Measurements from ENCODE around the gene GTPBP6. TPM values are rescaled to one million over a fixed set of nuclear protein-coding genes. Genes with fewer than 3 reads are reported as not detected.
"Not testable (repeated sequence)": the region's sequence is repeated elsewhere in the genome, so short reads cannot be mapped to it uniquely, and the experiment has no call there.

The GTPBP6 gene
- total RNA-seq, 1 donor: 34.4 TPM

- DNase-seq (ENCODE audit: insufficient read length, low spot score, missing footprints): peak; percentile 61
Measured at GRCh38 chrX:279757-280604, 38.6 kb downstream of the GTPBP6 start.

GRCh38 chrX:276581-277201 lies 41.9 kb downstream of the GTPBP6 start:
- peak; percentile 98 for DNase-seq (ENCODE audit: insufficient read length, low spot score, missing footprints)
- H3K27me3 ChIP-seq (ENCODE audit: insufficient read depth, low read length): no peaks in the 10 kb centered on the region
- H3K9me3 ChIP-seq (ENCODE audit: low read depth, low read length): no peaks in the 10 kb centered on the region
- peak overlapping the region; percentile 92 for H3K4me2 ChIP-seq (ENCODE audit: insufficient read depth, low read length)
- peak overlapping the region; percentile 88 for H3K4me3 ChIP-seq (ENCODE audit: insufficient read depth, low read length)
- peaks cover 11% of the 10 kb centered on the region for H3K4me1 ChIP-seq (ENCODE audit: insufficient read depth, low read length)
- H2AFZ ChIP-seq (ENCODE audit: low read length): peak overlapping the region; percentile 84
- H3K79me2 ChIP-seq (ENCODE audit: insufficient read depth, low read length): peaks cover 12% of the 10 kb centered on the region
- no peak for TF ChIP-seq CTCF (IDR thresholded peaks at IDR 0.05; ENCODE audit: extremely low read depth, low read depth, low read length)
- no peaks in the 10 kb centered on the region for H3K36me3 ChIP-seq (ENCODE audit: insufficient read depth, low read length)
- H4K20me1 ChIP-seq (ENCODE audit: insufficient read depth, low read length): peaks cover 2% of the 10 kb centered on the region
- peak overlapping the region; percentile 84 for H3K27ac ChIP-seq (ENCODE audit: low read depth, low read length)

More at GRCh38 chrX:279757-280604, 38.6 kb downstream of the GTPBP6 start:
- Histone ChIP-seq H3K4me1 (ENCODE audit: insufficient read depth, low read length) (peaks cover 11% of the 10 kb centered on the region), H3K79me2 (ENCODE audit: insufficient read depth, low read length) (peaks cover 12% of the 10 kb centered on the region)
- H3K36me3 ChIP-seq (ENCODE audit: insufficient read depth, low read length); H3K9me3 ChIP-seq (ENCODE audit: low read depth, low read length); H3K27me3 ChIP-seq (ENCODE audit: insufficient read depth, low read length); H3K27ac ChIP-seq (ENCODE audit: low read depth, low read length); H2AFZ ChIP-seq (ENCODE audit: low read length); H3K4me3 ChIP-seq (ENCODE audit: insufficient read depth, low read length); H3K4me2 ChIP-seq (ENCODE audit: insufficient read depth, low read length); H4K20me1 ChIP-seq (ENCODE audit: insufficient read depth, low read length): not testable (repeated sequence)

GRCh38 chrX:275967-276580 lies 42.5 kb downstream of the GTPBP6 start:
- TF ChIP-seq CTCF (IDR thresholded peaks at IDR 0.05; ENCODE audit: extremely low read depth, low read depth, low read length): no peak
- Histone ChIP-seq H3K36me3 (ENCODE audit: insufficient read depth, low read length) (no peaks in the 10 kb centered on the region), H2AFZ (ENCODE audit: low read length) (peak overlapping the region; percentile 84), H3K27me3 (ENCODE audit: insufficient read depth, low read length) (no peaks in the 10 kb centered on the region), H3K9me3 (ENCODE audit: low read depth, low read length) (no peaks in the 10 kb centered on the region), H3K27ac (ENCODE audit: low read depth, low read length) (peak overlapping the region; percentile 84), H3K4me3 (ENCODE audit: insufficient read depth, low read length) (peak overlapping the region; percentile 88), H3K4me2 (ENCODE audit: insufficient read depth, low read length) (peak overlapping the region; percentile 92), H3K79me2 (ENCODE audit: insufficient read depth, low read length) (peaks cover 12% of the 10 kb centered on the region), H4K20me1 (ENCODE audit: insufficient read depth, low read length) (peaks cover 2% of the 10 kb centered on the region), H3K4me1 (ENCODE audit: insufficient read depth, low read length) (peaks cover 8% of the 10 kb centered on the region)
- peak; percentile 97 for DNase-seq (ENCODE audit: insufficient read length, low spot score, missing footprints)

- Histone ChIP-seq H3K4me3 (ENCODE audit: insufficient read depth, low read length) (peak overlapping the region; percentile 88), H3K79me2 (ENCODE audit: insufficient read depth, low read length) (peaks cover 12% of the 10 kb centered on the region), H4K20me1 (ENCODE audit: insufficient read depth, low read length) (peaks cover 2% of the 10 kb centered on the region), H3K36me3 (ENCODE audit: insufficient read depth, low read length) (no peaks in the 10 kb centered on the region), H3K27ac (ENCODE audit: low read depth, low read length) (peak overlapping the region; percentile 84), H3K4me1 (ENCODE audit: insufficient read depth, low read length) (peaks cover 8% of the 10 kb centered on the region), H3K4me2 (ENCODE audit: insufficient read depth, low read length) (peak overlapping the region; percentile 92), H2AFZ (ENCODE audit: low read length) (peak overlapping the region; percentile 41), H3K27me3 (ENCODE audit: insufficient read depth, low read length) (no peaks in the 10 kb centered on the region), H3K9me3 (ENCODE audit: low read depth, low read length) (no peaks in the 10 kb centered on the region)
- no peak for TF ChIP-seq CTCF (IDR thresholded peaks at IDR 0.05; ENCODE audit: extremely low read depth, low read depth, low read length)
- peak; percentile 73 for DNase-seq (ENCODE audit: insufficient read length, low spot score, missing footprints)
Measured at GRCh38 chrX:275476-275966, 43.1 kb downstream of the GTPBP6 start.

All from osteoblast (primary cell).